Suprapubic skin (tissue), 4 donors: ENCODE measurements around the gene ANAPC5. TPM values are rescaled to one million over a fixed set of nuclear protein-coding genes. Genes with fewer than 3 reads are reported as not detected.

Source experiments
- DNase-seq, 2 donors: peaks; one replicate each; pipeline ENCODE4 v3.0.0-alpha.2; 2019; ENCODE audit warnings: low spot score in 2 of 2
- H3K27ac ChIP-seq: fragments of 200-600 bp; sonication (generic); one replicate; pipeline ENCODE4 v1.5.1; 2019
- H3K27me3 ChIP-seq: fragments of 200-600 bp; sonication (generic); one replicate; pipeline ENCODE4 v1.5.1; 2019
- H3K36me3 ChIP-seq: fragments of 200-600 bp; sonication (generic); one replicate; pipeline ENCODE4 v1.5.1; 2019
- H3K4me1 ChIP-seq: fragments of 200-600 bp; sonication (generic); one replicate; pipeline ENCODE4 v1.5.1; 2019
- H3K4me3 ChIP-seq: fragments of 200-600 bp; sonication (generic); one replicate; pipeline ENCODE4 v1.5.1; 2019; ENCODE audit warnings: mild to moderate bottlenecking
- H3K9me3 ChIP-seq: fragments of 200-600 bp; sonication (generic); one replicate; pipeline ENCODE4 v1.5.1; 2019
- CTCF ChIP-seq, 2 donors: fragments of 200-600 bp in 1 of 2; fragments of 450-650 bp in 1 of 2; sonication (generic) in 1 of 2; IDR thresholded peaks; one replicate each; pipeline ENCODE4 v1.5.1; 2016 to 2019; ENCODE audit warnings: antibody characterized with exemption in 2 of 2, mild to moderate bottlenecking in 1 of 2, moderate library complexity in 1 of 2
- EP300 ChIP-seq: sonication (generic); formaldehyde crosslinking; IDR thresholded peaks from one replicate; pipeline ENCODE4 v1.6.1; 2017; ENCODE audit warnings: antibody characterized with exemption
- POLR2A ChIP-seq, 2 donors: fragments of 450-650 bp; IDR thresholded peaks; one replicate each; pipeline ENCODE4 v1.6.1; 2017; ENCODE audit warnings: antibody characterized with exemption in 2 of 2, mild to moderate bottlenecking in 2 of 2, moderate library complexity in 2 of 2
- POLR2AphosphoS5 ChIP-seq, 3 donors: sonication (generic); formaldehyde crosslinking; IDR thresholded peaks; one replicate each; pipeline ENCODE4 v1.6.1; 2017; ENCODE audit warnings: antibody characterized with exemption in 3 of 3
- WGBS: methylation state at CpG from one replicate; pipeline ENCODE4 v1.1.5; 2018; 5-methylcytosine and 5-hydroxymethylcytosine counted together
- total RNA-seq, 4 donors: library from RNA; depleted of rRNA; stranded (reverse); fragments of >200 nt; gene quantifications; one replicate each; pipeline ENCODE4 v1.1.0, GENCODE V29; 2016

The ANAPC5 gene
- total RNA-seq, 4 donors from 2014 or later, result 94.3 to 227 (median 120) TPM

- no peak for DNase-seq
- TF ChIP-seq EP300 (no peak), POLR2A (IDR thresholded peaks at IDR 0.05) (no peak), POLR2AphosphoS5 (IDR thresholded peaks at IDR 0.05) (no peak), CTCF (IDR thresholded peaks at IDR 0.05) (no peak)
- no peaks in the 10 kb centered on the region for H3K36me3 ChIP-seq
- H3K27me3 ChIP-seq, result no peaks in the 10 kb centered on the region
- WGBS, result 36% methylated on average over 9 of the region's 9 CpGs
- no peak overlapping the region for H3K27ac ChIP-seq
- no peaks in the 10 kb centered on the region for H3K9me3 ChIP-seq
- peaks cover 26% of the 10 kb centered on the region for H3K4me1 ChIP-seq
- H3K4me3 ChIP-seq, result no peak overlapping the region
Measured at GRCh38 chr12:121288986-121289385, 63.2 kb downstream of the ANAPC5 start.

GRCh38 chr12:121288158-121288845, 63.9 kb downstream of the ANAPC5 start:
- H3K36me3 ChIP-seq, result no peaks in the 10 kb centered on the region
- no peak for DNase-seq
- 43% methylated on average over 8 of the region's 10 CpGs for WGBS
- H3K4me1 ChIP-seq, result peaks cover 26% of the 10 kb centered on the region
- H3K4me3 ChIP-seq, result no peak overlapping the region
- H3K9me3 ChIP-seq, result no peaks in the 10 kb centered on the region
- H3K27ac ChIP-seq, result no peak overlapping the region
- TF ChIP-seq POLR2A (IDR thresholded peaks at IDR 0.05) (no peak), EP300 (no peak)
- no peaks in the 10 kb centered on the region for H3K27me3 ChIP-seq

- Histone ChIP-seq H3K4me3 (no peak overlapping the region), H3K4me1 (peaks cover 26% of the 10 kb centered on the region), H3K9me3 (no peaks in the 10 kb centered on the region), H3K27me3 (no peaks in the 10 kb centered on the region), H3K36me3 (no peaks in the 10 kb centered on the region), H3K27ac (no peak overlapping the region)
- DNase-seq, result no peak
- WGBS, result 89% methylated on average over 10 of the region's 10 CpGs
- TF ChIP-seq POLR2A (IDR thresholded peaks at IDR 0.05), result no peak
- TF ChIP-seq EP300, result no peak
- no peak for TF ChIP-seq POLR2AphosphoS5 (IDR thresholded peaks at IDR 0.05)
- TF ChIP-seq CTCF (IDR thresholded peaks at IDR 0.05), result no peak
Measured at GRCh38 chr12:121287267-121287954, 64.8 kb downstream of the ANAPC5 start.

GRCh38 chr12:121285856-121286255, 66.4 kb downstream of the ANAPC5 start:
- H3K27me3 ChIP-seq, result no peaks in the 10 kb centered on the region
- DNase-seq, result no peak
- WGBS, result 94% methylated on average over 1 of the region's 1 CpG
- H3K27ac ChIP-seq, result no peak overlapping the region
- H3K9me3 ChIP-seq, result no peaks in the 10 kb centered on the region
- H3K4me1 ChIP-seq, result peaks cover 26% of the 10 kb centered on the region
- no peak overlapping the region for H3K4me3 ChIP-seq
- no peaks in the 10 kb centered on the region for H3K36me3 ChIP-seq
- TF ChIP-seq POLR2A (IDR thresholded peaks at IDR 0.05) (no peak), CTCF (IDR thresholded peaks at IDR 0.05) (no peak), POLR2AphosphoS5 (IDR thresholded peaks at IDR 0.05) (no peak), EP300 (no peak)

GRCh38 chr12:121284551-121285390, 67.4 kb downstream of the ANAPC5 start:
- WGBS, result 76% methylated on average over 14 of the region's 14 CpGs
- Histone ChIP-seq H3K9me3 (no peaks in the 10 kb centered on the region), H3K27me3 (no peaks in the 10 kb centered on the region), H3K27ac (peak overlapping the region; percentile 34), H3K36me3 (no peaks in the 10 kb centered on the region), H3K4me1 (peaks cover 22% of the 10 kb centered on the region), H3K4me3 (no peak overlapping the region)
- TF ChIP-seq CTCF (IDR thresholded peaks at IDR 0.05), result no peak
- TF ChIP-seq EP300, result no peak
- TF ChIP-seq POLR2AphosphoS5 (IDR thresholded peaks at IDR 0.05), result no peak
- TF ChIP-seq POLR2A (IDR thresholded peaks at IDR 0.05), result no peak
- no peak for DNase-seq
